ENCODE data around the gene PSMD2. TPM values are rescaled to one million over a fixed set of nuclear protein-coding genes. Genes with fewer than 3 reads are reported as not detected.
"Not testable (repeated sequence)": the region's sequence is repeated elsewhere in the genome, so short reads cannot be mapped to it uniquely, and the experiment has no call there.

Gene PSMD2
- 533 and 581 TPM in 2 replicates for total RNA-seq (2014; rRNA removed; shearing (Covaris generic); ENCODE audit: low replicate concordance)

DNA sequence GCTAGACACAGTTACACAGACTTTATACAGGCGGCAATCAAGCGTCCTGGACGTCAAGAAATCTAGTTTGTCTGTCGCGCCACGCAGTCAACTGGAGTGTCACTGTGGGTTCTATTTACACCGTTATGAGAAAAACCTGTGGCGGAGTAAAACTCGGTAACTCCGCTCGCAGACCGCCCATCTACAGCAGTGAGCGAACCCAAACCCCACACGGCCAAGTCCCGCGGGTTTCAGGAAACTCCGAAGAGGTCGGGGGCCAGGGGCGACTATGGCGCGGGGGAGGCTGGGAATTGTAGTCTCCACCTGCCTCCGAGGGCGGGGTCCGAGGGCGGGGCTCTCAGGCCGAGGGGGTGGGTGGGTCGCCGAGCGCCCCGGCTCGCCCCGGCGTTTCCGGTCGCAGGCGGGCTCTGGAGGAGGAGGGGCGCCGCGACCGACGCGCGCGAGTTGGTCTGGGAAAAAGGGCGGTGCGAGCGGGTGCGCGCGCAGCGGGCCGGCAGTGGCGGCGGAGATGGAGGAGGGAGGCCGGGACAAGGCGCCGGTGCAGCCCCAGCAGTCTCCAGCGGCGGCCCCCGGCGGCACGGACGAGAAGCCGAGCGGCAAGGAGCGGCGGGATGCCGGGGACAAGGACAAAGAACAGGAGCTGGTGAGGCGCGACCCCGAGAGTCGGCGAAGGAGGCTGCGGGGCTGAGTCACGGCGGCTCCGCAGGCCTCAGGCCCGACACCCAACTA, at the start of gene PSMD2:
TSS of gene PSMD2 (plus strand) at position 483 of the 729 bp plus-strand sequence. CDS start at position 509, 26 bp downstream.
- peak; percentile 91 for DNase-seq (ENCODE audit: low read depth)
- in situ Hi-C loops (cut with HindIII; ENCODE audit: low pct_unique_long_range_greater_than_20kb, low sequenced_read_pairs) = no loop called here

DNA sequence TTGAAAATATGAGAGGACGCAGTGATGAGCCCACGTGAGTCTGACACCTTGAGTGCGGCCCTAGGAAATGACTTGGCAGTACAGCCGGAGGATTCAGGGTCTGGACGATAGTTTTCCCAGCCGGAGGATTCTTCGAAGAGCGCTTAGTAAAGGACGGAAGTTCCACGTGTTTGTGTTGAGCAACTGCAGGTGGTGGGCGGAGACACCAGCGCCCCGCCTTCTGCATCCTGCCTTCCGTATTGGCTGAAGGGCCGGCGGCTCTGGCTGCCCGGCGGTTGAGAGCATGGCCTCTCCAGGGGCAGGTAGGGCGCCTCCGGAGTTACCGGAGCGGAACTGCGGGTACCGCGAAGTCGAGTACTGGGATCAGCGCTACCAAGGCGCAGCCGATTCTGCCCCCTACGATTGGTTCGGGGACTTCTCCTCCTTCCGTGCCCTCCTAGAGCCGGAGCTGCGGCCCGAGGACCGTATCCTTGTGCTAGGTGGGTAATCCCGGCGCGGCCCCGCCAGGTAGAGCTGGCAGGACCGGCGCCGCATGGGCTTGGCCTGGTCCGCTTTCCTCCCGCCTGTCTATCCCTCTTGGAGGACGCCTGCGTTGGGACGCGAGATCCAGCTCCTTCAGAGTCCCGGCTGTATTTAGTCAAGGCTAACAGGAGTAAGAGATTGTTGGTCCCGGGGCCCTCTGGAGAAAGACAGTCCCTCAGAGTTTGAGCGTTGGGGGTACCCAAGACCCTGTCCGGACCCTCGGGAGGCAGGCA, 49.5 kb upstream of the PSMD2 start, which contains the start of gene EEF1AKMT4:
TSS of gene EEF1AKMT4 (plus strand) at position 261 of the 755 bp plus-strand sequence. CDS start at position 284, 23 bp downstream.
- in situ Hi-C loops (cut with HindIII; ENCODE audit: low pct_unique_long_range_greater_than_20kb, low sequenced_read_pairs) = no loop called here
- peak; percentile 91 for DNase-seq (ENCODE audit: low read depth)

DNA sequence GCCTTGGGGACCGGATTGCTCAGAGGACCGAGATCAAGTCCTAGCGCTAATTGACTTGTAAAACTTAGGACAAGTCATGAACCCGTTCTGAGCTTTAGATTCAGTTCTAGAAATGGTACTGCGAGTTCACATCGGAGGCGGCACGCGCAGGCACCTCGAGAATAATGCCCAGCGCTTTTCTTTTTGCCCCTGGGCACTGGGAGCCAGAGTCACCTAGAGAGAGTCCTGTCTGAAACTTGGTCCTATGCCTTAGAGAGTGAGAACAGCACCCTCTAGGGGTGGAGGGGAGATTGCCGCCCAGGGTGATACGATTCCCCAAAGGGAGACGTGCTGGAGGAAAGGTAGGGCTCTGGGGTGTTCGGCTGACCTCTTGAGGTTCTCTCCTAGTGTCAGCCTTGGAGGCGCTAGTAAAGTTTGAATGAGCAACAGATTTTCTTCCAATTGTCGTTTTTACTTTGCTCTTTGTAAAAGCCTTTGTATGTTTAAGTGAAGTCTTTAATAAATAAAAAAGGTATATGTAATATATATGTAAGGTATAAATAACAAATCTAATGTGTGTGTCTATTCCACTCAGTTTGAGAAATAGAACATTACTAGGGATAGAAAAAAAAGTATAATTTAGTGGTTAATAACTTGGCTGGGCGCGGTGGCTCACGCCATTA, 48.7 kb upstream of the PSMD2 start:
- DNase-seq (ENCODE audit: low read depth) = peak; percentile 91
- in situ Hi-C loops (cut with HindIII; ENCODE audit: low pct_unique_long_range_greater_than_20kb, low sequenced_read_pairs) = no loop called here

- DNase-seq (ENCODE audit: low read depth) = no peak
- in situ Hi-C loops (cut with HindIII; ENCODE audit: low pct_unique_long_range_greater_than_20kb, low sequenced_read_pairs) = no loop called here
Observed at GRCh38 chr3:184255291-184256039, 43.6 kb upstream of the PSMD2 start.

DNA sequence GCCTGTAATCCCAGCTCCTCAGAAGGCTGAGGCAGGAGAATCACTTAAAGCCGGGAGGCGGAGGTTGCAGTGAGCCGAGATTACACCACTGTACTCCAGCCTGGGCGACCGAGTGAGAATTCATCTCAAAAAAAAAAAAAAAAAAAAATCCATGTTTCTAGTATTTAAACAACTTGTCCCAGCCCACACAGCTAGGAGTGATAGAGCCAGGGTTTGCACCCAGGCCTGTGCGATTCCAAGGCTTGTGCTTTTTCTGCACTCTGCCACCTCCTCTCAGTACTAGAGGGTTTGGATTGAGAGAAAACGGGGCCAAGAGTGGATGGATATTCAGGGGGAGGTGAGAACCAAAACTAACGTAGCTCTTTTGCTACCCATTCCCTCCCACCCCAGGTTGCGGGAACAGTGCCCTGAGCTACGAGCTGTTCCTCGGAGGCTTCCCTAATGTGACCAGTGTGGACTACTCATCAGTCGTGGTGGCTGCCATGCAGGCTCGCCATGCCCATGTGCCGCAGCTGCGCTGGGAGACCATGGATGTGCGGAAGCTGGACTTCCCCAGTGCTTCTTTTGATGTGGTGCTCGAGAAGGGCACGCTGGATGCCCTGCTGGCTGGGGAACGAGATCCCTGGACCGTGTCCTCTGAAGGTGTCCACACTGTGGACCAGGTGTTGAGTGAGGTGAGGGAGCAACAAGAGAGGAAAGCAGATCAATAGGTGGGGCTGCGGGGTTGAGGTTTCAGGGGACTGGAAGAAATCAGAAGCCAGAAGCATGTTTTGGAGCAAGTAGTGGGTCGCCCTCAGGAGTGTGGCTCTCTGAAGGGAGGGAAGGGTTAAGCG, 41.7 kb upstream of the PSMD2 start:
- in situ Hi-C loops (cut with HindIII; ENCODE audit: low pct_unique_long_range_greater_than_20kb, low sequenced_read_pairs) = no loop called here

GRCh38 chr3:184258926-184259325, 40.1 kb upstream of the PSMD2 start:
- no peak for DNase-seq (ENCODE audit: low read depth)
- in situ Hi-C loops (cut with HindIII; ENCODE audit: low pct_unique_long_range_greater_than_20kb, low sequenced_read_pairs) = no loop called here

More for the DNA sequence above, 41.7 kb upstream of the PSMD2 start:
- DNase-seq (ENCODE audit: low read depth) = no peak

- in situ Hi-C loops (cut with HindIII; ENCODE audit: low pct_unique_long_range_greater_than_20kb, low sequenced_read_pairs) = no loop called here
- DNase-seq (ENCODE audit: low read depth) = no peak
Observed at GRCh38 chr3:184259396-184259877, 39.6 kb upstream of the PSMD2 start.

GRCh38 chr3:184259878-184260723, 38.9 kb upstream of the PSMD2 start:
- in situ Hi-C loops (cut with HindIII; ENCODE audit: low pct_unique_long_range_greater_than_20kb, low sequenced_read_pairs) = no loop called here
- peak; percentile 26 for DNase-seq (ENCODE audit: low read depth)

DNA sequence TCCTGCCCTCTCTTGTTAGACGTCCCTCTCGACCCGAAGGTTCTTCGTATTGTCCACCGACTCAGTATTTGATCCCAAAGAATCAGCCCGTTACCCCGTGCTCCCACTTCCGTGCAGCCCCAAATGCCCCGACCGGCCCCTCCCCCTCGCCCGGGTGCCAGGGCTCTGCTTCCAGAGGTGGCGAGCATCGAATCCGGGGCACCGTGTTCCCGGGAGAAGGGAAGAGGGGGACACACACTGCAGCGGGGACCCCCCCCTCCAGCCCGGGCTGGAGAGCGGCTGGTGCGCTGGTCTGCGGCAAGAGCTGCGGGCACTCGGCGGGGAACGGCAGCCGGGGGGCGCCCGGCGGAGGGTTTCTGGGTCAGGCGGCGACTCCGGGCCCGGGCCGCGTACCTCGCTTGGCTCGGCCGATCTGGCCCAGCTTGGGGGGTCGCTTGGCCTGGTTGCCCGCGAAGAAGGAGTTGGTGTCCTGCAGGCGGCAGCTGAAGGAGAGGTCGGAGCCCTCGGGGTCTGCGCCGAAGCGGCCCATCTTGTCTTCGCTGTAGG, 38.2 kb upstream of the PSMD2 start:
- in situ Hi-C loops (cut with HindIII; ENCODE audit: low pct_unique_long_range_greater_than_20kb, low sequenced_read_pairs) = no loop called here
- peak; percentile 22 for DNase-seq (ENCODE audit: low read depth)

- DNase-seq (ENCODE audit: low read depth) = peak; percentile 67
Observed at GRCh38 chr3:184261270-184261853, 37.7 kb upstream of the PSMD2 start, which contains the start of gene CAMK2N2. Gene CAMK2N2 (minus strand): TSS chr3:184261553. CDS start chr3:184261285, 268 bp downstream.

DNA sequence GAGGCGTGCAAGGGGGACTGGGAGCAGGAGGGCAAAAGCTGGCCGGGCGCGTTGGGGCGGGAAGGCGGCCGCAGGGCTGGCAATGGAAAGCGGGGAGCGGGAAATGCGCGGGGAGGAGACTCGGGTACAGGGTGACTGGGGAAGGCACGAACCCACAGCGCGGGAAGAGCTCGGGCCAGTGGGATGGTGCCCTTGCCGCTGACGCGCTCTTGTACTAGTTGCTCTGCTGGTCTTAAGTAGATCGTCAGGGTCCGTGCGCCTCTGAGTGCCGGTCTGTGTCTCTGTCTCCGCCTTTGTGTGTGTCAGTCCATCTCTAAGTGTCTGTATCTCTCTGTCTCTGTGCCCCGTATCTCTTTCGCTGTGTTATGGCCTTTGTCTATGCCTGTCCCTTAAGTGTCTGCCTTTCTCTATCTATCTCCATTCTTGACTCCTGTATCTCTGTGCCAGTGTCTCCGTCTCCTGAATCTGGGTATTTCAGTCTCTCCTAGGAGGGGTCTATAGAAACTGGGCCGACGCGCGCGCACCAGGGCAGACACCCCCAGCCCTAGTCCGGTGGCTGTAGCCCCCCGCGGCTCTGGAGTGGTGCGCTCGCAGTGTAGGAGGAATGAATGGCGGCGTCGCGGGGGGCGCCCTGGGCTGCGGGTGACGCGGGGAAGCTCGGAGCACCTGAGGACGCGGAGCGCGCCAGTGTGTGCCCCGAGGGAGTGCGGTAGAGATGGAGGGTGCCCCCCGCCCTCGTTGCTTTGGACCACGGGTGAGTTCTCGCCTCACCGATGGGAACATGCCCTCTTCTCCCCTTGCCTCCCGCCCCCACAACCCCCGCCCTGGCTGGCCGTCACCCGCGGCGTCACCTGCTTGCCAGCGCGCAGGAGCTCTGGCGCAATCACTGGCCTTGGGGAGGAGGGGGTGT, 36.9 kb upstream of the PSMD2 start:
- DNase-seq (ENCODE audit: low read depth) = peak; percentile 57
- in situ Hi-C loops (cut with HindIII; ENCODE audit: low pct_unique_long_range_greater_than_20kb, low sequenced_read_pairs) = no loop called here

More at GRCh38 chr3:184261270-184261853, 37.7 kb upstream of the PSMD2 start, which contains the start of gene CAMK2N2:
- in situ Hi-C loops (cut with HindIII; ENCODE audit: low pct_unique_long_range_greater_than_20kb, low sequenced_read_pairs) = no loop called here

GRCh38 chr3:184262764-184263179, 36.3 kb upstream of the PSMD2 start:
- DNase-seq (ENCODE audit: low read depth) = no peak
- in situ Hi-C loops (cut with HindIII; ENCODE audit: low pct_unique_long_range_greater_than_20kb, low sequenced_read_pairs) = no loop called here

DNA sequence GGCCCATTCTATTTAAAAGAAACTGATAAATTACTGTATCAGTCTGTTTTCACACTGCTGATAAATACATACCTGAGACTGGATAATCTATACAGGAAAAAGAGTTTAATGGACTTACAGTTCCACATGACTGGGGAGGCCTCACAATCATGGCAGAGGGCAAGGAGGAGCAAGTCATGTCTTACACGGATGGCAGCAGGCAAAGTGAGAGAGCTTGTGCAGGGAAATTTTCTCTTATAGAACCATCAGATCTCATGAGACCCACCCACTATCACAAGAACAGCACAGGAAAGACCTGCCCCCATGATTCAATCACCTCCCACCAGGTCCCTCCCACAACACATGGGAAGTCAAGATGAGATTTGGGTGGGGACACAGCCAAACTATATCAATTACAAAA, 31.8 kb upstream of the PSMD2 start:
- DNase-seq (ENCODE audit: low read depth); in situ Hi-C loops (cut with HindIII; ENCODE audit: low pct_unique_long_range_greater_than_20kb, low sequenced_read_pairs): not testable (repeated sequence)

DNA sequence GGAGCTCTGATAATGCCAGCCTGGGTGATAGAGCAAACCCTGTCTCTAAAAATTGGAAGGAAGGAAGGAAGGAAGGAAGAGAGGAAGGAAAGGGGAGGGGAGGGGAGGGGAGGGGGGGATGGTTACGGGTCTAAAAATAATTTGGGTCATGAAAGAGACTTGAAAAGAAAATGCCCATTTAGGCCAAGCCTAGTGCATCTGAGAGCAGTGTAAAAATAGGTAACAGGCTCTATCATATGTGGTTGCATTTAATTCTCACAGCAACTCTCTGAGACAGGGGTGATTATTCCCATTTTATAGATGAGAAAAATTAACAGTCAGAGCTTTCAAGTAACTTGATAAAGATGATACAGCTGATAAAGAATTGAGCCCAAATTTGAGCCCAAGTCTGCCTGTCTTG, 26.8 kb upstream of the PSMD2 start:
- in situ Hi-C loops (cut with HindIII; ENCODE audit: low pct_unique_long_range_greater_than_20kb, low sequenced_read_pairs) = no loop called here
- DNase-seq (ENCODE audit: low read depth) = no peak

GRCh38 chr3:184275381-184275701, 23.7 kb upstream of the PSMD2 start:
- no peak for DNase-seq (ENCODE audit: low read depth)
- in situ Hi-C loops (cut with HindIII; ENCODE audit: low pct_unique_long_range_greater_than_20kb, low sequenced_read_pairs) = no loop called here
